ENCODE data around the gene PIAS1. TPM values are rescaled to one million over a fixed set of nuclear protein-coding genes. Genes with fewer than 3 reads are reported as not detected.

The PIAS1 gene
- total RNA-seq, 1 experiment from 2014 or later, result 29.7 TPM

DNA sequence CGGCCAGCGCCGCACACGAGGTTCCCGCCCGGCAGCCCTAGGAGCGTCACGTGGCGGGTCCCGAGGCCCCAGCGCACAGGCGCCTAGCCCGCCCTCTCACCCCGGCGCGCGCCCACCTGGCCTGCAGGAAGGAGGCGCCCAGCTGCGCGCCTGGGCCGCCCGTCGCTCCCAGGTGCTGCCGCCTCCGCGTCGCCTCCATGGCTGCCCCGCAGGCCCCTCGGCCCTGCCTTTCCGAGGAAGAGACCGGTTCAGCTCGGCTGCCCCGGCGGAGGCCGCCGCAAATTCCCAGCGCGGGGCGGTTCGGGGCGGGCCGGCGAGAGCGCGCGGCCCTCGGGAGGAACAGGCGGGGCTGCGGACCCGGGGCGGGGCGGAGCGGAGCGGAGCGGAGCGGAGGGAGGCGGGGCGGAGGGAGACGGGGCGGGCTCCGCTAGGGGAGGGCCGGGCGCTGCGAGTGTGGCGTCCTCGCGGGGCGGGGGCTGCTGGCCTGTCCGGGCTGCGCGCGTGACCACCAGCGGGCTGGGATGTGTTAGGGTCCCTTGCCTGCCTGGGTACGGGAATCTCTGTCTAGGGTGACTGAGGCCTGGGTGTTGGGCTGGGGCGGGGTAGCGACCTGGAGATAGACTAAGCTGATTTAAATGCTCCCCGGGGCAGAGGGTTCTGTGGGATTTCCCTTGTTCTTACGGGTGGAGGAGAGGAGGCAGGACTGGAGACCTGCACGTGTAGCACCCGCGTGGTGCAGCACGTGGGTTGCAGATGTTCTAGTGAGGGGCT lies 175.5 kb downstream of the PIAS1 start, which contains the start of gene CLN6 (continued):
- TF ChIP-seq, protein P1, sequence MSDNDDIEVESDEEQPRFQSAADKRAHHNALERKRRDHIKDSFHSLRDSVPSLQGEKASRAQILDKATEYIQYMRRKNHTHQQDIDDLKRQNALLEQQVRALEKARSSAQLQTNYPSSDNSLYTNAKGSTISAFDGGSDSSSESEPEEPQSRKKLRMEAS (CRISPR knock-in tag; IDR thresholded peaks at IDR 0.05), result peak; percentile 92
- no peak for TF ChIP-seq ZBTB21 (CRISPR knock-in tag; IDR thresholded peaks at IDR 0.05; ENCODE audit: borderline replicate concordance)
- TF ChIP-seq, protein P2, sequence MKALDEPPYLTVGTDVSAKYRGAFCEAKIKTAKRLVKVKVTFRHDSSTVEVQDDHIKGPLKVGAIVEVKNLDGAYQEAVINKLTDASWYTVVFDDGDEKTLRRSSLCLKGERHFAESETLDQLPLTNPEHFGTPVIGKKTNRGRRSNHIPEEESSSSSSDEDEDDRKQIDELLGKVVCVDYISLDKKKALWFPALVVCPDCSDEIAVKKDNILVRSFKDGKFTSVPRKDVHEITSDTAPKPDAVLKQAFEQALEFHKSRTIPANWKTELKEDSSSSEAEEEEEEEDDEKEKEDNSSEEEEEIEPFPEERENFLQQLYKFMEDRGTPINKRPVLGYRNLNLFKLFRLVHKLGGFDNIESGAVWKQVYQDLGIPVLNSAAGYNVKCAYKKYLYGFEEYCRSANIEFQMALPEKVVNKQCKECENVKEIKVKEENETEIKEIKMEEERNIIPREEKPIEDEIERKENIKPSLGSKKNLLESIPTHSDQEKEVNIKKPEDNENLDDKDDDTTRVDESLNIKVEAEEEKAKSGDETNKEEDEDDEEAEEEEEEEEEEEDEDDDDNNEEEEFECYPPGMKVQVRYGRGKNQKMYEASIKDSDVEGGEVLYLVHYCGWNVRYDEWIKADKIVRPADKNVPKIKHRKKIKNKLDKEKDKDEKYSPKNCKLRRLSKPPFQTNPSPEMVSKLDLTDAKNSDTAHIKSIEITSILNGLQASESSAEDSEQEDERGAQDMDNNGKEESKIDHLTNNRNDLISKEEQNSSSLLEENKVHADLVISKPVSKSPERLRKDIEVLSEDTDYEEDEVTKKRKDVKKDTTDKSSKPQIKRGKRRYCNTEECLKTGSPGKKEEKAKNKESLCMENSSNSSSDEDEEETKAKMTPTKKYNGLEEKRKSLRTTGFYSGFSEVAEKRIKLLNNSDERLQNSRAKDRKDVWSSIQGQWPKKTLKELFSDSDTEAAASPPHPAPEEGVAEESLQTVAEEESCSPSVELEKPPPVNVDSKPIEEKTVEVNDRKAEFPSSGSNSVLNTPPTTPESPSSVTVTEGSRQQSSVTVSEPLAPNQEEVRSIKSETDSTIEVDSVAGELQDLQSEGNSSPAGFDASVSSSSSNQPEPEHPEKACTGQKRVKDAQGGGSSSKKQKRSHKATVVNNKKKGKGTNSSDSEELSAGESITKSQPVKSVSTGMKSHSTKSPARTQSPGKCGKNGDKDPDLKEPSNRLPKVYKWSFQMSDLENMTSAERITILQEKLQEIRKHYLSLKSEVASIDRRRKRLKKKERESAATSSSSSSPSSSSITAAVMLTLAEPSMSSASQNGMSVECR (CRISPR knock-in tag; IDR thresholded peaks at IDR 0.05; ENCODE audit: borderline replicate concordance), result peak; percentile 6; the same call in 1 of the 2 replicates
- TF ChIP-seq, protein P3, sequence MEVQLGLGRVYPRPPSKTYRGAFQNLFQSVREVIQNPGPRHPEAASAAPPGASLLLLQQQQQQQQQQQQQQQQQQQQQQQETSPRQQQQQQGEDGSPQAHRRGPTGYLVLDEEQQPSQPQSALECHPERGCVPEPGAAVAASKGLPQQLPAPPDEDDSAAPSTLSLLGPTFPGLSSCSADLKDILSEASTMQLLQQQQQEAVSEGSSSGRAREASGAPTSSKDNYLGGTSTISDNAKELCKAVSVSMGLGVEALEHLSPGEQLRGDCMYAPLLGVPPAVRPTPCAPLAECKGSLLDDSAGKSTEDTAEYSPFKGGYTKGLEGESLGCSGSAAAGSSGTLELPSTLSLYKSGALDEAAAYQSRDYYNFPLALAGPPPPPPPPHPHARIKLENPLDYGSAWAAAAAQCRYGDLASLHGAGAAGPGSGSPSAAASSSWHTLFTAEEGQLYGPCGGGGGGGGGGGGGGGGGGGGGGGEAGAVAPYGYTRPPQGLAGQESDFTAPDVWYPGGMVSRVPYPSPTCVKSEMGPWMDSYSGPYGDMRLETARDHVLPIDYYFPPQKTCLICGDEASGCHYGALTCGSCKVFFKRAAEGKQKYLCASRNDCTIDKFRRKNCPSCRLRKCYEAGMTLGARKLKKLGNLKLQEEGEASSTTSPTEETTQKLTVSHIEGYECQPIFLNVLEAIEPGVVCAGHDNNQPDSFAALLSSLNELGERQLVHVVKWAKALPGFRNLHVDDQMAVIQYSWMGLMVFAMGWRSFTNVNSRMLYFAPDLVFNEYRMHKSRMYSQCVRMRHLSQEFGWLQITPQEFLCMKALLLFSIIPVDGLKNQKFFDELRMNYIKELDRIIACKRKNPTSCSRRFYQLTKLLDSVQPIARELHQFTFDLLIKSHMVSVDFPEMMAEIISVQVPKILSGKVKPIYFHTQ (CRISPR knock-in tag; IDR thresholded peaks at IDR 0.05), result no peak
- TF ChIP-seq NR1H2 (CRISPR knock-in tag; IDR thresholded peaks at IDR 0.05), result no peak
- TF ChIP-seq ESRRA (CRISPR knock-in tag; IDR thresholded peaks at IDR 0.05; ENCODE audit: borderline replicate concordance), result peak; percentile 55; the same call in 1 of the 2 replicates
- TF ChIP-seq MXD4 (CRISPR knock-in tag; IDR thresholded peaks at IDR 0.05; ENCODE audit: borderline replicate concordance), result no peak
- peak; percentile 94 for TF ChIP-seq FOXP1 (CRISPR knock-in tag; IDR thresholded peaks at IDR 0.05; ENCODE audit: borderline replicate concordance)
- TF ChIP-seq, protein P4, sequence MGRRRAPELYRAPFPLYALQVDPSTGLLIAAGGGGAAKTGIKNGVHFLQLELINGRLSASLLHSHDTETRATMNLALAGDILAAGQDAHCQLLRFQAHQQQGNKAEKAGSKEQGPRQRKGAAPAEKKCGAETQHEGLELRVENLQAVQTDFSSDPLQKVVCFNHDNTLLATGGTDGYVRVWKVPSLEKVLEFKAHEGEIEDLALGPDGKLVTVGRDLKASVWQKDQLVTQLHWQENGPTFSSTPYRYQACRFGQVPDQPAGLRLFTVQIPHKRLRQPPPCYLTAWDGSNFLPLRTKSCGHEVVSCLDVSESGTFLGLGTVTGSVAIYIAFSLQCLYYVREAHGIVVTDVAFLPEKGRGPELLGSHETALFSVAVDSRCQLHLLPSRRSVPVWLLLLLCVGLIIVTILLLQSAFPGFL (CRISPR knock-in tag; IDR thresholded peaks at IDR 0.05; ENCODE audit: borderline replicate concordance), result no peak
- peak; percentile 94 for TF ChIP-seq TP53 (CRISPR knock-in tag; IDR thresholded peaks at IDR 0.05)
- 0 out of 2 replicates have a peak, but pooled peaks have one; percentile 39 for TF ChIP-seq NR2C2 (CRISPR knock-in tag; IDR thresholded peaks at IDR 0.05)

DNA sequence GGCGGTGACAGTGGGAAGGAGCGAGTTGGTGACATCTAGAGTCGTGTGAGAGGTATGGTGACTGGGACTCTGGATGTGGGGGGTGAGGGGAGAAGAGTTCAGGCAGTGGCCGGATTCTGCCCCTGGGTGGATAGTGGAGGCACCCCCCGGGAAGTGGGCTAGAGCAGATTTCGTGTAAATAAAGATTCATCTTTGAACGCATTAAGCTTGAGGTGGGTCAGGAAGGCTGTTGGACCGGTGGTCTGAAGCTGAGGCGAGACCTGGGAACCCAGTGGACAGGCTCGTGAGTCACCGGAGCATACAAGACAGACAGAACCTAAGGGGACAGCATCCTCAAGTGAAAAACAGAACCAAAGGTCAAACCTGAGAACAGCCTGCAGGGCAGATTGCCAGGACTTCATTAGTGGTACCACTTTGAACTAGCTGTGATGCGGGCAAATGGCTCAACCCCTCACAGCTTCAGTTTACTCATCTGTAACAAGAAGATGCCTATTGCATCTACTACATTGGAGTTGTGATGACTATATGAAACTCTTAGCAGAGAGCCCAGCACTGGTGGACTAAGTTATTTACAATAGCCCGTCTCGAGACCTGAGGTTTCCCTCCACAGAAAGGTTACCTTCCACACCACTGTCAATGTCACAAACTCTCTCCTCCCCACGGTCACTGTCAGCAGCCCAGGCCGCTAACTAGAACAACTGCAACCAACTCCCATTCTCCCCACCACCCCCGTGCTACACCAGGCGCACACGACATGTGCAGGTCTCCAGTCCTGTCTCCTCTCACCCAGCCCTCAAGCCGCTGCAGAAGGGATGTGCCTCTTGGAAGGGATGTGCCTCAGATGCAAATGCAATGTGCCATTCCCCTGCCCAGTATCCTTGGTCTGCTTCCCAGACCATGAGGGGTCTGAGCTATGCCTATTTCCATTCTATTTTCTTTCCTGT lies 176.3 kb downstream of the PIAS1 start:
- H3K9me3 Mint-ChIP-seq, result no peaks in the 10 kb centered on the region
- no peaks in the 10 kb centered on the region for H3K36me3 Mint-ChIP-seq
- no peak for ATAC-seq
- H3K27ac Mint-ChIP-seq, result peak overlapping the region; percentile 85
- H3K4me3 Mint-ChIP-seq, result peak overlapping the region; percentile 84
- H3K27me3 Mint-ChIP-seq (ENCODE audit: low read depth), result peaks cover 14% of the 10 kb centered on the region
- H3K4me1 Mint-ChIP-seq, result peaks cover 31% of the 10 kb centered on the region
- ChIA-PET POLR2A (interaction anchor here (2.0 kb wide), 1 partner anchor 27 kb away, joined by 8 read pairs; no protein-coding TSS in a partner anchor), CTCF (interaction anchor here (0.8 to 6.9 kb wide), 5 partner anchors 19 to 76 kb away, joined by 3 to 33 read pairs (median 7); no protein-coding TSS in a partner anchor)
- no peak for DNase-seq (ENCODE audit: low spot score)
- TF ChIP-seq, protein P5, sequence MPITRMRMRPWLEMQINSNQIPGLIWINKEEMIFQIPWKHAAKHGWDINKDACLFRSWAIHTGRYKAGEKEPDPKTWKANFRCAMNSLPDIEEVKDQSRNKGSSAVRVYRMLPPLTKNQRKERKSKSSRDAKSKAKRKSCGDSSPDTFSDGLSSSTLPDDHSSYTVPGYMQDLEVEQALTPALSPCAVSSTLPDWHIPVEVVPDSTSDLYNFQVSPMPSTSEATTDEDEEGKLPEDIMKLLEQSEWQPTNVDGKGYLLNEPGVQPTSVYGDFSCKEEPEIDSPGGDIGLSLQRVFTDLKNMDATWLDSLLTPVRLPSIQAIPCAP (CRISPR knock-in tag; IDR thresholded peaks at IDR 0.05), result no peak
- TF ChIP-seq, protein P4 (CRISPR knock-in tag; IDR thresholded peaks at IDR 0.05; ENCODE audit: borderline replicate concordance), result no peak
- TF ChIP-seq RORB (CRISPR knock-in tag; IDR thresholded peaks at IDR 0.05), result no peak
- TF ChIP-seq, protein P6, sequence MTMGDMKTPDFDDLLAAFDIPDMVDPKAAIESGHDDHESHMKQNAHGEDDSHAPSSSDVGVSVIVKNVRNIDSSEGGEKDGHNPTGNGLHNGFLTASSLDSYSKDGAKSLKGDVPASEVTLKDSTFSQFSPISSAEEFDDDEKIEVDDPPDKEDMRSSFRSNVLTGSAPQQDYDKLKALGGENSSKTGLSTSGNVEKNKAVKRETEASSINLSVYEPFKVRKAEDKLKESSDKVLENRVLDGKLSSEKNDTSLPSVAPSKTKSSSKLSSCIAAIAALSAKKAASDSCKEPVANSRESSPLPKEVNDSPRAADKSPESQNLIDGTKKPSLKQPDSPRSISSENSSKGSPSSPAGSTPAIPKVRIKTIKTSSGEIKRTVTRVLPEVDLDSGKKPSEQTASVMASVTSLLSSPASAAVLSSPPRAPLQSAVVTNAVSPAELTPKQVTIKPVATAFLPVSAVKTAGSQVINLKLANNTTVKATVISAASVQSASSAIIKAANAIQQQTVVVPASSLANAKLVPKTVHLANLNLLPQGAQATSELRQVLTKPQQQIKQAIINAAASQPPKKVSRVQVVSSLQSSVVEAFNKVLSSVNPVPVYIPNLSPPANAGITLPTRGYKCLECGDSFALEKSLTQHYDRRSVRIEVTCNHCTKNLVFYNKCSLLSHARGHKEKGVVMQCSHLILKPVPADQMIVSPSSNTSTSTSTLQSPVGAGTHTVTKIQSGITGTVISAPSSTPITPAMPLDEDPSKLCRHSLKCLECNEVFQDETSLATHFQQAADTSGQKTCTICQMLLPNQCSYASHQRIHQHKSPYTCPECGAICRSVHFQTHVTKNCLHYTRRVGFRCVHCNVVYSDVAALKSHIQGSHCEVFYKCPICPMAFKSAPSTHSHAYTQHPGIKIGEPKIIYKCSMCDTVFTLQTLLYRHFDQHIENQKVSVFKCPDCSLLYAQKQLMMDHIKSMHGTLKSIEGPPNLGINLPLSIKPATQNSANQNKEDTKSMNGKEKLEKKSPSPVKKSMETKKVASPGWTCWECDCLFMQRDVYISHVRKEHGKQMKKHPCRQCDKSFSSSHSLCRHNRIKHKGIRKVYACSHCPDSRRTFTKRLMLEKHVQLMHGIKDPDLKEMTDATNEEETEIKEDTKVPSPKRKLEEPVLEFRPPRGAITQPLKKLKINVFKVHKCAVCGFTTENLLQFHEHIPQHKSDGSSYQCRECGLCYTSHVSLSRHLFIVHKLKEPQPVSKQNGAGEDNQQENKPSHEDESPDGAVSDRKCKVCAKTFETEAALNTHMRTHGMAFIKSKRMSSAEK (CRISPR knock-in tag; IDR thresholded peaks at IDR 0.05; ENCODE audit: borderline replicate concordance), result no peak

Measured in WTC11 (cell line).